GM12878 (cell line): Measurements from ENCODE around the gene CDK17. TPM values are rescaled to one million over a fixed set of nuclear protein-coding genes. Genes with fewer than 3 reads are reported as not detected.

Source experiments
- ATAC-seq: fragments of 200-7000 bp; cut with Tn5 transposase; 3 replicates; pipeline ENCODE4 v1.9.1; 2020; ENCODE audit warnings: mild to moderate bottlenecking, moderate library complexity
- BruUV-seq: library from RNA; stranded (reverse); fragments of 400-500 nt; replicated peaks from 2 replicates; lab custom pipeline; 2021; lab: Mats Ljungman, UMichigan
- CTCF ChIA-PET: fragments of 300-600 bp; sonication (Branson Sonifier 250); formaldehyde crosslinking; extraction: SDS; loops from one replicate; lab custom pipeline; 2021; ENCODE audit warnings: inconsistent platforms; lab: Yijun Ruan, JAX
- POLR2A ChIA-PET: fragments of 350-600 bp; formaldehyde crosslinking; extraction: SDS; loops from one replicate; lab custom pipeline; 2021; ENCODE audit warnings: inconsistent platforms; lab: Charles Lee
- RAD21 ChIA-PET: fragments of 300-600 bp; sonication (Branson Sonifier 250); formaldehyde crosslinking; loops from one replicate; lab custom pipeline; 2023; ENCODE audit warnings: antibody characterized with exemption; ENCODE audit not compliant: unreplicated experiment; lab: Charles Lee
- SMC1A ChIA-PET: fragments of 300-600 bp; sonication (Branson Sonifier 250); formaldehyde crosslinking; loops from one replicate; lab custom pipeline; 2023; ENCODE audit not compliant: unreplicated experiment, uncharacterized antibody; lab: Charles Lee
- DNase-seq: peaks from one replicate; pipeline ENCODE4 v3.0.0-alpha.2; 2011; ENCODE audit warnings: low read depth, low spot score
- FAIRE-seq: peaks from 3 replicates; lab custom pipeline; 2011; peaks lifted over from hg19 to GRCh38; lab: Jason Lieb, UNC
- H2AFZ ChIP-seq: 2 replicates; pipeline ENCODE4 v1.6.0; 2011; ENCODE audit warnings: low read depth, low read length, control low read depth; ENCODE audit not compliant: control insufficient read depth
- H3K27ac ChIP-seq: 2 replicates; pipeline ENCODE4 v1.5.1; 2011; ENCODE audit warnings: control low read depth; ENCODE audit not compliant: control insufficient read depth, insufficient read depth
- H3K27me3 ChIP-seq, 2 experiments: replicated peaks in 1 of 2; 2 replicates each; pipeline versions ENCODE4 v1.6.0 to v1.6.1; 2011; ENCODE audit warnings: low read length in 1 of 2; ENCODE audit not compliant: control insufficient read depth in 2 of 2, insufficient read depth in 2 of 2
- H3K36me3 ChIP-seq, 2 experiments: 2 replicates each; pipeline ENCODE4 v1.5.1; 2011; ENCODE audit warnings: low read length in 1 of 2; ENCODE audit not compliant: control insufficient read depth in 2 of 2, insufficient read depth in 2 of 2
- H3K4me1 ChIP-seq: 2 replicates; pipeline ENCODE4 v1.6.1; 2011; ENCODE audit warnings: mild to moderate bottlenecking, low read length, moderate library complexity, mixed read lengths; ENCODE audit not compliant: control insufficient read depth, insufficient read depth
- H3K4me2 ChIP-seq: 2 replicates; pipeline ENCODE4 v1.6.0; 2011; ENCODE audit warnings: control low read depth; ENCODE audit not compliant: control insufficient read depth, insufficient read depth
- H3K4me3 ChIP-seq: fragments of 200-600 bp; sonication (generic); 2 replicates; pipeline ENCODE4 v1.5.1; 2016
- H3K79me2 ChIP-seq: 2 replicates; pipeline ENCODE4 v1.6.0; 2011; ENCODE audit warnings: low read length; ENCODE audit not compliant: control insufficient read depth, insufficient read depth
- H3K9ac ChIP-seq: 2 replicates; pipeline ENCODE4 v1.8.0; 2011; ENCODE audit warnings: low read length, control low read depth, mixed read lengths; ENCODE audit not compliant: control insufficient read depth, insufficient read depth
- H3K9me3 ChIP-seq: replicated peaks from 3 replicates; pipeline ENCODE4 v1.5.1; 2011; ENCODE audit warnings: mild to moderate bottlenecking, low read length; ENCODE audit not compliant: control insufficient read depth, insufficient read depth
- H4K20me1 ChIP-seq: 2 replicates; pipeline ENCODE4 v1.6.0; 2011; ENCODE audit not compliant: control insufficient read depth, insufficient read depth
- FOXK2 ChIP-seq: fragments of 450-650 bp; IDR thresholded peaks from 2 replicates; pipeline ENCODE4 v1.6.1; 2017; ENCODE audit warnings: mild to moderate bottlenecking, moderate library complexity
- GATAD2B ChIP-seq: fragments of 450-650 bp; conservative IDR thresholded peaks from 2 replicates; pipeline ENCODE4 v1.6.1; 2017; ENCODE audit warnings: low read depth, mild to moderate bottlenecking, moderate library complexity
- JUNB ChIP-seq: IDR thresholded peaks from 2 replicates; pipeline ENCODE4 v1.6.1; 2016; ENCODE audit warnings: antibody characterized with exemption, mild to moderate bottlenecking
- KAT2A ChIP-seq: conservative IDR thresholded peaks from 2 replicates; pipeline ENCODE4 v1.6.1; 2011; ENCODE audit warnings: low read depth, low read length; ENCODE audit not compliant: control insufficient read depth
- SIX5 ChIP-seq: IDR thresholded peaks from 2 replicates; pipeline ENCODE4 v1.6.1; 2011; ENCODE audit warnings: mild to moderate bottlenecking, low read depth, low read length, moderate library complexity; ENCODE audit not compliant: severe bottlenecking
- SMARCA5 ChIP-seq: fragments of 450-650 bp; IDR thresholded peaks from 2 replicates; pipeline ENCODE4 v1.6.1; 2017; ENCODE audit warnings: mild to moderate bottlenecking
- TARDBP ChIP-seq: IDR thresholded peaks from 2 replicates; pipeline ENCODE4 v1.6.1; 2016; ENCODE audit warnings: borderline replicate concordance
- WGBS: methylation state at CpG from one replicate; pipeline ENCODE4 v1.1.6; 2016; ENCODE audit warnings: low lambda C conversion rate; ENCODE audit not compliant: insufficient replicate concordance, insufficient coverage; ENCODE audit errors: missing lambda C conversion rate; 5-methylcytosine and 5-hydroxymethylcytosine counted together
- in situ Hi-C: fragments of 300-500 bp; cut with MboI; formaldehyde crosslinking; loops from 9 replicates; pipeline ENCODE4 v1.14.3; 2018; ENCODE audit warnings: mixed read lengths
- intact Hi-C: fragments of 100-400 bp; cut with micrococcal nuclease; formaldehyde crosslinking; loops from one replicate; pipeline ENCODE4 v1.14.2; 2022; ENCODE audit not compliant: unreplicated experiment
- polyA plus RNA-seq, 11 experiments: library from polyadenylated mRNA; depleted of rRNA in 4 of 11; unstranded in 6 of 11; stranded (reverse) in 5 of 11; fragments of >200 nt; fragmentation: Nextera tagmentation in 4 of 11; fragmentation: Illumina TruSeq in 1 of 11; extraction: Ambion mirVana in 4 of 11; extraction: Trizol in 1 of 11; gene quantifications; 1 replicate in 1 of 11; 2 replicates in 10 of 11; pipeline versions ENCODE4 v1.2.1 to v1.2.3, GENCODE V29; 2011 to 2016; ENCODE audit warnings: inconsistent platforms in 2 of 11, missing spikeins in 2 of 11, low read depth in 1 of 11
- total RNA-seq, 4 experiments: library from RNA; depleted of rRNA in 3 of 4; stranded (reverse); fragments of >200 nt in 3 of 4; fragmentation: Illumina TruSeq in 1 of 4; extraction: Trizol in 1 of 4; gene quantifications; 2 replicates each; pipeline versions ENCODE4 v1.2.1 to v1.2.3, GENCODE V29; 2013 to 2021
- TF ChIP-seq, protein P1 (sequence below): fragments of 450-650 bp; formaldehyde crosslinking; IDR thresholded peaks from 2 replicates; pipeline ENCODE4 v1.4.0; 2022; ENCODE audit warnings: mild to moderate bottlenecking, moderate library complexity
- TF ChIP-seq, protein P2 (sequence below): fragments of 150-350 bp; IDR thresholded peaks from 2 replicates; pipeline ENCODE4 v1.6.1; 2014; ENCODE audit warnings: mild to moderate bottlenecking, low read depth, low read length
- TF ChIP-seq, protein P3 (sequence below): fragments of 450-650 bp; IDR thresholded peaks from 2 replicates; pipeline ENCODE4 v1.6.1; 2017; ENCODE audit warnings: mild to moderate bottlenecking, moderate library complexity
- TF ChIP-seq, protein P4 (sequence below): fragments of 450-650 bp; IDR thresholded peaks from 2 replicates; pipeline ENCODE4 v1.6.1; 2018; ENCODE audit warnings: borderline replicate concordance, mild to moderate bottlenecking; ENCODE audit not compliant: partially characterized antibody

CDK17 gene
- total and polyA plus RNA-seq, 10 of the 15 experiments (the other 5 are each of a cell fraction or from before 2014, with no cell fraction given) = 5.6 to 45.6 (median 18.3) TPM

DNA sequence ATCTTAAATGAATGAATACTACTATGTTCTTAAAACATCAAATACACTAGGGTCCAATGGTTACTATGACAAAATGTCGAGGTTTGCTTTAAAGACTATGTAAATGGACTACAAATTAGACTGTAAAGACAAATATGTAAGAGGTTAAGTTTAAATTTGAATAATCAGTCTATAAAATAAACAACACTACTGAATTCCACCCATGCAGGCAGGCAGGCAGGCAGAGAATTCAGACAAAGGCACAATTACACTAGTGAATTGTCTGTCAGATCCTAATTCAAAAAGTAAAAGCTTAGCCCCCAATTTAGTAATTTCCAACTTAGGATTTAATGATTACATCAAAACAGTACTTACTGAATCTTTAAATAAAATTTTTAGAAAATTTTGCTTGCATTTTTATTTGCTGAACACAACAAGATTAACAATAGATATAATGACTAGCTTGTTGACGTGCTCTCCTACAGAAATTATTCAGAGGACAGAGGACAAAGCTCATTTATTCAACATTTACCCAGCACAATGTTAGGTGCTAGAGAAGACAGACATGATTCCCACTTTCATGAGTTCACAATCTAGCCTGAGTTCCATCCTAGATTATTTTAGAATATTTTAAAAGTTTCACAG lies 97.4 kb downstream of the CDK17 start:
- RAD21 ChIA-PET = interaction anchor here (1.2 to 1.7 kb wide), 3 partner anchors 10 to 98 kb away, joined by 4 to 6 read pairs (median 6); partner anchors contain the start of gene CDK17
- in situ Hi-C loops = no loop called here
- TF ChIP-seq SIX5 = no peak
- no peak for TF ChIP-seq TARDBP
- TF ChIP-seq, protein P1, sequence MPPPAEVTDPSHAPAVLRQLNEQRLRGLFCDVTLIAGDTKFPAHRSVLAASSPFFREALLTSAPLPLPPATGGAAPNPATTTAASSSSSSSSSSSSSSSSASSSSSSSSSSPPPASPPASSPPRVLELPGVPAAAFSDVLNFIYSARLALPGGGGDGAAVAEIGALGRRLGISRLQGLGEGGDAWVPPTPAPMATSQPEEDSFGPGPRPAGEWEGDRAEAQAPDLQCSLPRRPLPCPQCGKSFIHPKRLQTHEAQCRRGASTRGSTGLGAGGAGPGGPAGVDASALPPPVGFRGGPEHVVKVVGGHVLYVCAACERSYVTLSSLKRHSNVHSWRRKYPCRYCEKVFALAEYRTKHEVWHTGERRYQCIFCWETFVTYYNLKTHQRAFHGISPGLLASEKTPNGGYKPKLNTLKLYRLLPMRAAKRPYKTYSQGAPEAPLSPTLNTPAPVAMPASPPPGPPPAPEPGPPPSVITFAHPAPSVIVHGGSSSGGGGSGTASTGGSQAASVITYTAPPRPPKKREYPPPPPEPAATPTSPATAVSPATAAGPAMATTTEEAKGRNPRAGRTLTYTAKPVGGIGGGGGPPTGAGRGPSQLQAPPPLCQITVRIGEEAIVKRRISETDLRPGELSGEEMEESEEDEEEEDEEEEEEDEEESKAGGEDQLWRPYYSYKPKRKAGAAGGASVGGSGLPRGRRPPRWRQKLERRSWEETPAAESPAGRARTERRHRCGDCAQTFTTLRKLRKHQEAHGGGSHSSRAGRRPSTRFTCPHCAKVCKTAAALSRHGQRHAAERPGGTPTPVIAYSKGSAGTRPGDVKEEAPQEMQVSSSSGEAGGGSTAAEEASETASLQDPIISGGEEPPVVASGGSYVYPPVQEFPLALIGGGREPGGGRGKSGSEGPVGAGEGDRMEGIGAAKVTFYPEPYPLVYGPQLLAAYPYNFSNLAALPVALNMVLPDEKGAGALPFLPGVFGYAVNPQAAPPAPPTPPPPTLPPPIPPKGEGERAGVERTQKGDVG (CRISPR knock-in tag) = no peak
- no peak for TF ChIP-seq FOXK2
- TF ChIP-seq KAT2A = no peak
- TF ChIP-seq SMARCA5 = no peak
- no peak for TF ChIP-seq JUNB
- TF ChIP-seq, protein P2, sequence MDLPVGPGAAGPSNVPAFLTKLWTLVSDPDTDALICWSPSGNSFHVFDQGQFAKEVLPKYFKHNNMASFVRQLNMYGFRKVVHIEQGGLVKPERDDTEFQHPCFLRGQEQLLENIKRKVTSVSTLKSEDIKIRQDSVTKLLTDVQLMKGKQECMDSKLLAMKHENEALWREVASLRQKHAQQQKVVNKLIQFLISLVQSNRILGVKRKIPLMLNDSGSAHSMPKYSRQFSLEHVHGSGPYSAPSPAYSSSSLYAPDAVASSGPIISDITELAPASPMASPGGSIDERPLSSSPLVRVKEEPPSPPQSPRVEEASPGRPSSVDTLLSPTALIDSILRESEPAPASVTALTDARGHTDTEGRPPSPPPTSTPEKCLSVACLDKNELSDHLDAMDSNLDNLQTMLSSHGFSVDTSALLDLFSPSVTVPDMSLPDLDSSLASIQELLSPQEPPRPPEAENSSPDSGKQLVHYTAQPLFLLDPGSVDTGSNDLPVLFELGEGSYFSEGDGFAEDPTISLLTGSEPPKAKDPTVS = no peak
- TF ChIP-seq, protein P3, sequence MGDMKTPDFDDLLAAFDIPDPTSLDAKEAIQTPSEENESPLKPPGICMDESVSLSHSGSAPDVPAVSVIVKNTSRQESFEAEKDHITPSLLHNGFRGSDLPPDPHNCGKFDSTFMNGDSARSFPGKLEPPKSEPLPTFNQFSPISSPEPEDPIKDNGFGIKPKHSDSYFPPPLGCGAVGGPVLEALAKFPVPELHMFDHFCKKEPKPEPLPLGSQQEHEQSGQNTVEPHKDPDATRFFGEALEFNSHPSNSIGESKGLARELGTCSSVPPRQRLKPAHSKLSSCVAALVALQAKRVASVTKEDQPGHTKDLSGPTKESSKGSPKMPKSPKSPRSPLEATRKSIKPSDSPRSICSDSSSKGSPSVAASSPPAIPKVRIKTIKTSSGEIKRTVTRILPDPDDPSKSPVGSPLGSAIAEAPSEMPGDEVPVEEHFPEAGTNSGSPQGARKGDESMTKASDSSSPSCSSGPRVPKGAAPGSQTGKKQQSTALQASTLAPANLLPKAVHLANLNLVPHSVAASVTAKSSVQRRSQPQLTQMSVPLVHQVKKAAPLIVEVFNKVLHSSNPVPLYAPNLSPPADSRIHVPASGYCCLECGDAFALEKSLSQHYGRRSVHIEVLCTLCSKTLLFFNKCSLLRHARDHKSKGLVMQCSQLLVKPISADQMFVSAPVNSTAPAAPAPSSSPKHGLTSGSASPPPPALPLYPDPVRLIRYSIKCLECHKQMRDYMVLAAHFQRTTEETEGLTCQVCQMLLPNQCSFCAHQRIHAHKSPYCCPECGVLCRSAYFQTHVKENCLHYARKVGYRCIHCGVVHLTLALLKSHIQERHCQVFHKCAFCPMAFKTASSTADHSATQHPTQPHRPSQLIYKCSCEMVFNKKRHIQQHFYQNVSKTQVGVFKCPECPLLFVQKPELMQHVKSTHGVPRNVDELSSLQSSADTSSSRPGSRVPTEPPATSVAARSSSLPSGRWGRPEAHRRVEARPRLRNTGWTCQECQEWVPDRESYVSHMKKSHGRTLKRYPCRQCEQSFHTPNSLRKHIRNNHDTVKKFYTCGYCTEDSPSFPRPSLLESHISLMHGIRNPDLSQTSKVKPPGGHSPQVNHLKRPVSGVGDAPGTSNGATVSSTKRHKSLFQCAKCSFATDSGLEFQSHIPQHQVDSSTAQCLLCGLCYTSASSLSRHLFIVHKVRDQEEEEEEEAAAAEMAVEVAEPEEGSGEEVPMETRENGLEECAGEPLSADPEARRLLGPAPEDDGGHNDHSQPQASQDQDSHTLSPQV = no peak
- TF ChIP-seq, protein P4, sequence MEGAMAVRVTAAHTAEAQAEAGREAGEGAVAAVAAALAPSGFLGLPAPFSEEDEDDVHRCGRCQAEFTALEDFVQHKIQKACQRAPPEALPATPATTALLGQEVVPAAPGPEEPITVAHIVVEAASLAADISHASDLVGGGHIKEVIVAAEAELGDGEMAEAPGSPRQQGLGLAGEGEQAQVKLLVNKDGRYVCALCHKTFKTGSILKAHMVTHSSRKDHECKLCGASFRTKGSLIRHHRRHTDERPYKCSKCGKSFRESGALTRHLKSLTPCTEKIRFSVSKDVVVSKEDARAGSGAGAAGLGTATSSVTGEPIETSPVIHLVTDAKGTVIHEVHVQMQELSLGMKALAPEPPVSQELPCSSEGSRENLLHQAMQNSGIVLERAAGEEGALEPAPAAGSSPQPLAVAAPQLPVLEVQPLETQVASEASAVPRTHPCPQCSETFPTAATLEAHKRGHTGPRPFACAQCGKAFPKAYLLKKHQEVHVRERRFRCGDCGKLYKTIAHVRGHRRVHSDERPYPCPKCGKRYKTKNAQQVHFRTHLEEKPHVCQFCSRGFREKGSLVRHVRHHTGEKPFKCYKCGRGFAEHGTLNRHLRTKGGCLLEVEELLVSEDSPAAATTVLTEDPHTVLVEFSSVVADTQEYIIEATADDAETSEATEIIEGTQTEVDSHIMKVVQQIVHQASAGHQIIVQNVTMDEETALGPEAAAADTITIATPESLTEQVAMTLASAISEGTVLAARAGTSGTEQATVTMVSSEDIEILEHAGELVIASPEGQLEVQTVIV = no peak
- TF ChIP-seq GATAD2B = no peak

More for the DNA sequence above, 97.4 kb downstream of the CDK17 start:
- POLR2A ChIA-PET = interaction anchor here (1.0 kb wide), 1 partner anchor 98 kb away, joined by 3 read pairs; the partner anchor contains the start of gene CDK17
- Histone ChIP-seq H2AFZ (no peak overlapping the region), H3K27ac (no peak overlapping the region), H3K4me1 (peaks cover under 1% of the 10 kb centered on the region; the same call in 1 of the 2 replicates), H3K79me2 (no peaks in the 10 kb centered on the region; the same call in 1 of the 2 replicates), H4K20me1 (no peaks in the 10 kb centered on the region), H3K27me3 (no peaks in the 10 kb centered on the region), H3K36me3 (peaks cover 0 to 10% of the 10 kb centered on the region in 2 experiments; a peak in 1 of 4 replicates), H3K4me3 (no peak overlapping the region), H3K9me3 (no peaks in the 10 kb centered on the region), H3K4me2 (no peak overlapping the region), H3K9ac (no peak overlapping the region)
- WGBS = 100% methylated on average over 2 of the region's 2 CpGs
- intact Hi-C loops = no loop called here
- ATAC-seq (no peak), DNase-seq (no peak), FAIRE-seq (no peak)
- CTCF ChIA-PET = interaction anchor here (0.6 to 1.2 kb wide), 5 partner anchors 12 to 99 kb away, joined by 3 to 4 read pairs (median 3); no protein-coding TSS in a partner anchor
- no TSS peak for BruUV-seq
- SMC1A ChIA-PET = interaction anchor here (0.6 to 1.9 kb wide), 8 partner anchors 8 to 101 kb away, joined by 3 to 8 read pairs (median 4); no protein-coding TSS in a partner anchor
